NB4 (cell line): ENCODE data around the gene LRMDA.

Experiments
- CTCF ChIP-seq: IDR thresholded peaks from one replicate; pipeline ENCODE4 v1.5.1; 2012; ENCODE audit warnings: low read depth, low read length
- POLR2A ChIP-seq: IDR thresholded peaks from 2 replicates; pipeline ENCODE4 v1.6.1; 2011; ENCODE audit warnings: mild to moderate bottlenecking; ENCODE audit not compliant: insufficient read length; ENCODE audit errors: extremely low read depth

- TF ChIP-seq CTCF (no peak), POLR2A (no peak)
Observed at GRCh38 chr10:75405598-75406461, 25.6 kb upstream of the LRMDA start.
